HG02798 (cell line): ENCODE results near the gene GNAL.

Experiments
- ATAC-seq: cut with Tn5 transposase; IDR thresholded peaks from one replicate; pipeline ENCODE4 v1.9.1; 2021; ENCODE audit warnings: mild to moderate bottlenecking; ENCODE audit not compliant: unreplicated experiment, poor library complexity

GNAL gene

DNA sequence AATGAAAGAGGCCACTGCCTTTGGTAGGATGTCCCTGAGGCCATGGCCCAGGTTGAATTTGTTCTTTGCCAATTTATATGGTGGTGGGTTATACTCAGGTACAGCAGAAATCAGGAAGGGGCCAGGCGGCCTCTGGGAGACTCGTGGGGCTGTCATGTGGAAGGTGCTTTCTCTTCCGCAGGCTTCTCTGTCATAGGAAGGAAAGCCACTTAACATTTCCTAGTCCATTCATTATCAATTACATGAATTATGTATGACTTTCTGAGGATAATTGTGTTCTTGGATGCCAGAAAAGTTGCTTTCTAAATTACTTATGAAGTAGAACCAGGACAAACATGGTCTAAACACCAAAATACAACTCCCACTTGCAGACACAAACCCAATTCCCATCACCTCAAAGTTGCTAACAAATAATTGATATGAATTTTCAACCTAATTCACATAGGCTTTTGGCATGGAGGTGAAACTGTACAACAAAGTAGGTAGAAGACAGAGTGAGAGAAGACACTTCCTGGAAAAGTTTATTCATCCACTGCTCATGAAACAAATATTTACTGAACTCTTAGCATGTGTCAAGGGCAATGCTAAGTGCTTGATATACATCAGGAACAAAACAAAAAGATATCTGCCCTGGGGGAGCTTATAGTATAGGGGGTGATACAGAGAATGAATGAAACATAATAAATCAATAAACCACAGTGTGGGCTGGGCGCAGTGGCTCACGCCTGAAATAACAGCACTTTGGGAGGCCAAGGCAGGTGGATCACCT, 111.7 kb downstream of the GNAL start:
- ATAC-seq: no peak

DNA sequence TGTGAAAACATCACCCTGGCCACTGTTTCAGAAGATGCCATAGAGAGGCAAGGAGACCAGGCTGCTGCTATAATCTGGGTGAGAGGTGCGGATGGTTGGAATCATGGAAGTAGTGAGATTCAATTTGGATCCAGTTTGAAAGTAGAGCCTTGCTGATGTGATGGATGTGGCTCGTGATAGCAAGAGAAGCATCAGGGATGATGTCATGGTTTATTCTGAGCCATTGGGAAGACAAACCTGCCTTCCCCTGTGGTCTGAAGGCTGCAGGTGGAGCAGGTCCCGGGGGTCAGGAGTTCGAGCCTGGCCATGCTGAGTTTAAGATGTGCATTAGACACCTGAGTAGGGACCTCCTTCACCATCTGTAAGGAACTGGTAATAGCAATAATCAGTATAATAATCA, 112.5 kb downstream of the GNAL start:
- ATAC-seq: no peak

DNA sequence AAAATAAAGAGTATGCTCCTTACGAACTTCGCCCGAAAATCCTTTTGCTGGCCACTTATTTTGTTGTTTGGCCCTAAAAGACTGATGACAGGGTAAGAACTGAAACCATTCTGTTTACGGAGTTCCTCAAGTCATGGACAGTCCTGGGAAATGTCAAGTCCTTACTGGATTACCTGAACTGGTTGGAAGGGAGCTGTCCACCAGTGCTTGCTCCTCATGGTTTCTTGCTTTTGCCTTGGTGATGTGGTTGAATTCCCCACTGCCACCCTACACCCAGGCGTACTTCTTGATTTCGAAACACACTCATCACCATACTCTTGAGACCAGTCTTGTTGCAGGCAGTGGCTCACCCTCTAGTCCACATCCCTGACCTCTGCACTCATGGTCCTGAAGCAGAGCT, 113.1 kb downstream of the GNAL start:
- no peak for ATAC-seq

DNA sequence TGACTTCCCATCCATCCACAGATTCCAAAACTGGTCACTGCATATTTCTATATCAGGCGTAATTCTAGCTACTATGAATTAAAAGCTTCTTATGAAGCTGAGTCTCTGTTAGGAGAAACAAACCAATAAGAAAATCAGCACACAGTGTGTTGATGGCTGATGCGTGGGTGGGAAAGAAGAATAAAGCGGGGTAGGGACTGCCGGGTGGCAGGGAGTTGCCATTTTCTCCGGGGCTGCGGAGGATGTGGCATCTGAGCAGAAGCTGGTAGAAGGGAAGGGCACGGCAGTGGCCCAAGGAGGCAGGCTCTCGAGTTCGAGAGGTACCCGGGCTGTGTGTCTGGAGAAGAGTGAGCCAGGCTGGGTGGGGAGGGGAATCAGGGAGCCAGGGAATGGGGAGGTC, 113.5 kb downstream of the GNAL start:
- no peak for ATAC-seq

DNA sequence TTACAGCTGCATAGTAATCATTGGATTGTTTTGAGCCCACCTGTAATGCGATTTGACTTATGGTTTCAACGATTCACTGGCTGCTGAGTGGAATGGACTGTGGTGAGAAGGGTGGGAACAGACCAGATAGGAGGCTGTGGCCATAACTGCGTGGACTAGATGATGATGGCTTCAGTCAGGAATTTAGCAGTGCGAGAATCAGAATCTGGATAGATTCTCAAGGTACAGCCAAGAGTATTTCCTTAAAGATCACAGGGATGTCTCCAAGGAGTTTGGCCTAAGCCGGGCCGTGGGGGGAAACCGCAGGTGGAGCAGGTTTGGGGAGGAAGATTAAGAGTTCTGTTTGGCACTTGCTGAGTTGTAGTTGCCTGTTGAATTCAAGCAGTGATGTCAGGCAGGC, 118.2 kb downstream of the GNAL start:
- ATAC-seq: no peak

DNA sequence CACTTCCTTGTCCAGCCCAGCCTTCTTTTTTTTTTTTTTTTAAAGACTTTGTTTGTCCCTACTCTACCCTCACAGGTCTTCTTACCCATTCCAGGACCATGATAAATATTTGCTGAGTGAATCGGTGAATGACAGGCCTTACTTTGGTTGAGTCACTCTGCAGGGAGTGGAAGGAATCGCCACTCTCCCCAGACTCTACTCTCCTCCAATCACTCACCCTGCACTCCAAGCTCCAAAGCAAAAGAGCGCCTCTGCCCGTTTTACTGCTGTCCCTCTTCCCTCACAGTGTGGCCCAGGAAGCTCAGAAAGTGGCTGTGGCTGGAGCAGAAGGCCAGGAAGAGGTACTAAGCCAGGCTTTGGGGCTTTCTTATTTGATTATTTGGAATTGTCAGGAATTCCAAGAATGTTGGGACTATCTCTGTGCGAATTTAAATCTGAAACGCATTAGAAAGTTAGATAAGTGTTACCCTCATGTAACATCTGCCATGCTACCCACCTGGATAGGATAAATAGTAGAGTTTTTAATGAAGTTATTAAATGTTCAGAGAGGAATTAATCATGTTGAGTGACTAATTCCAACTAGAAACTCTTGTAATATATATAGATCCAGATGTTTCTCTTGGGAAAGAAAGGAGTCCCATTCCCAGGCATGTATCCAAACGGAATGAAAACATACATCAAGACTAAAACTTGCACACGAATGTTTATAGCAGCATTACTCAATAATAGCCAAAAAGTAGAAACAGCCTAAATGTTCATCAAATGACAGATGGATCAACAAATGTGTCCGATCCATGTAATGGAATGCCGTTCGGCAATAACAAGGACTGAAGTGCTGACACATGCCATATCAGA, 119.2 kb downstream of the GNAL start:
- ATAC-seq: no peak

DNA sequence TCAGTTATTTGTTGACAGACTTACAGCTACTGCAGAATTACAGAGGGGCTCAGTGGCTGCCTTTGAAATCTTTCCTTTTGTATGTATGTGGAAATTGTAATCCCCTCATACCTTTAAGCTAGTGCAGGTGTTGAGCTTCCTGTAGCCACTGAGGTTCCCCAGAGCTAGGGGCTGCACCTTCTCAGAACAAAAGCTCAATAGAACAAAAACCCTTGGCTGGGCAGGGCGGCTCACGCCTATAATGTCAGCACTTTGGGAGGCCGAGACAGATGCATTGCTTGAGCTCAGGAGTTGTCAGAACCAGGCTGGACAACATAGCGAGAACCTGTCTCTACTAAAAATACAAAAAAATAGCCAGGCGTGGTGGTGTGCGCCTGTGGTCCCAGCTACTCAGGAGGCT, 120.8 kb downstream of the GNAL start:
- ATAC-seq: no peak

DNA sequence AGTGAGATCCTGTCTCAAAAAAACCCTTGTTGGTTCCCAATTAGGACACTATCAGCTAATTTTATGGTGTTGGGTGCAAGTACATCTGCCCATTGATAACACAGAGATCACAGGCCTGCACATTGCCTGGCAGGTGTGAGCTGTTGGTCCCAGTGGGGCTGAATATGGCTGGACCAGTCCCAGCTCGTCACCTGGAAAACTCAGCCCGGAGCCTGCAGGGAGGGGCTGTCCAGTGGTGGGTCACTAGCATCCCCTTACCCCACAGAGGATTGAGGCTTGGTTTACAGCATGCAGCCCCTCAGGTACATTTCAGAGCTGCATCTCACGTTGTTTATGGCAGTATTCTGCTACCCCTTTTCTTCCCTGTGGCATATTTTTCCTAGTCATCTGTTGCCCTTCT, 121.3 kb downstream of the GNAL start:
- ATAC-seq: no peak

DNA sequence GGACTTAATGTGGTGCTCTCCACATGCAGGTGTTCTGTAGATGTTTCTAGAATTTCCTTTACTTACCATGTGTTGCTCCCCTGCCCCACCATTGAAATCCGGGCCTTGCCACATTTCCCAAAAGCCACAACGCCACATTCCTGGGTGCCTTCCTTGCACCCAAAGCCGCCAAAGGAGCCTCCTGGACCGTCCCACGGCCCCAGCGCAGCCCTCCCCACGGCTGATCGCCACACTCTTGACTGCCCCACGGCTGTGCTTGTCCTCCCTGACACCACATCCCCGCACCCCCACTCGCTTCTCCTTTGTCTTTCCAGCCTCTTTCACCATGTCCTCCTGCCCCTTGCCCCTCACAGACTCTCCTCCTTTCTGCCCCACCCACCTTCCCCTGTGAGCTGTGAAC, 121.9 kb downstream of the GNAL start:
- no peak for ATAC-seq

DNA sequence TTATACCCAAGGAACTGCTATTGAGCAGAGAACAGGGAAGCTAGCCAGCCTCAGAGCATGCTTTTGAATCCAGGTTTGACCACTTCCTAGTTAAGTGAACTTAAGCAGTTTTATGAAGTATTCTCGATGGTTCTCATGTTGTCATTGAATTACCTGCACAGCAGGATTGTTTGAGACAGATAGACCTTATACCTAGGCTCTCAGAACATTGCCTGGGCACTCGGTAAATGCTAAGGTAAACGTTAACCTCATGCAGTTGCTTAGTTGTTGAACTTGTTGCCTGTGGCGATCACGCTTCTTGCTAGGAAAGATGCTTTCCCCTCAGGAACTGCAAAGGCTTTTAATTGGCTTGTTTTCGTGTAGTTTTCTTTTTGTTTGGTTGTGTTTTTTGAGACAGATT, 128.2 kb downstream of the GNAL start:
- ATAC-seq: no peak

DNA sequence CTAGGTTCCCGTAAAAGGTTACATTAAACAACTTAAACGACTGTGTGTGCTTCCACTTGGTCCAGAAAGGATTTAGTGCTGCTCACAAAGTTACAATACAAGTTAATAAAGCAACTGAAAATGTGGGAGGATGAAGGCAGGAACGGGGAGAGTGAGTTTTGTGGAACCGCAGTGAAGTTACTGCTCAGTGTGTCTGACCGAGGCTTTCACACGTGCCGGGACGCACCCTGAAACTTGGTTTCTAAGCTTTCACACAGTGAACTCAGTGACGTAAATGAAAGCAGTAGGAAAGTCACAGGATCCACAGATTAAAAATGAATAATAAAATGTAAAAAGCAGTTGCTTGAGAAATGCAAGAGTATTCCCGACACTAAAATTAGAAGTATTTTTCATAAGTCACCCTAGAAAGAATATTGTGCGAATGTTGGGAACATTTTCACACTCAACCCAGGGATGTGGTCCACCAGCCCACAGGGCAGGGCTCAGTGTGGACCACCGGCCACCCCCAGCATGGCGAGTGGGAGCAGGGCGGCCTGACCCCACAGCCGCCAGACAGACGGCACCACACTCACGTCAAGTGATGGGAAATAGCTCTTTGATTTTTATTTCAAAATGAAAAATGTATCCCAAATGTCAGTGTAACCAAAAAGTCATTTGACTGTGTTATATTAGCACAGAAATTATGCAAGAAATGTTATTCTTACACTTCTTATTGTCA, 129.6 kb downstream of the GNAL start:
- no peak for ATAC-seq

DNA sequence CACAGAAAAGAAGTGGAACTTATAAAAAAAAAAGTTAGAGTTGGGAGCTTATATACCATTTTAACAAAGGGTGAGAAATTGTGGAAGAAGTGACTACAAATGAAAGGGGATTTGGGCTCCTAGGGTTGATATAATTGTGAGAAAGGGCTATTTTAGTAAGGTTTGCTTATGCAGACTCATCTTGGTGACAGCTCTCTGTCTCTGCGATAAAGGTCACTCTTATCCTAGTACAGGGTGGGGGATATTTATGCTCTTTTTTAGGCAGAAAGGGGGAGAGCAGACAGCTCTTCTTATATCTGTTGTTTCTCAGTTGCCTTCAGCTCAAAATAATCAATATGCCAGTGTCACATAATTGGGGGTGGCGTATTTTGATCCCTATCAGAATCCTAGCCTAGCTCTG, 130.9 kb downstream of the GNAL start:
- no peak for ATAC-seq

DNA sequence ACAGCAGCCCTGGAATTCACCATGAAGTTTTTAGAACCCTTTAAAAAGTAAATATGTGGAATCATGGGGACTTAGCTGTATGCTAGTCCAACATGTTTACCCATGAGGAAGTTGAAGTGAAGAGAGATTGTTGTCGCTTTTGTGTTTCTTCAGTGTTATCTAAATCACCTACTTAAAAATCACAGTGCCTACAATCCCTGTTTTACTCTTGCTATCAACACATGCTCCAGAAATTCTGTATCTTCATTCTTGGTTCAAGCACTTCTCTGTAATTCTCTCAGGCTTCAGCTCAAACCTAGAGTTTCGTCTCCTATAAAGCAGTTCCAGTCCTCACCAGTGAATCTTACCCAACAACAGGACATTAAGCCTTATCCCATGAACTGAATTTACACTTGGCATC, 131.6 kb downstream of the GNAL start:
- no peak for ATAC-seq

DNA sequence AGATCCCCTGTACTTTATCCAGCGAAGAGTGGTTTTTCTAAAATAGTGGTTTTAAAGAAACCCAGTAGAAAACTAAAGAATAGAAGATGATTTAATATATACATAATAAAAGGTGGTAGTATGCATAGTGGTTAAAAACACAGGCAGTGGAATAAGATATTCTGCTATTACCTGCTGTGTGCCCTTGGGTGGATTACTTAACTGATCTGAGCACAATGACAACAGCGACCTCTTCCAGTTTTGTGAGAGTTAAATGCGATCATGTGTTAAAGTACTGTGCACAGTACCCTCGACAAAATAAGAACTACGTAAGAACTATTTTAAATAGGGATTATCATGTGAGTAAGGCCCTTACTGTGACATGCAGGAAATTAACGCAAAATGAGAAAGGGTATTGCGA, 132.1 kb downstream of the GNAL start:
- no peak for ATAC-seq

DNA sequence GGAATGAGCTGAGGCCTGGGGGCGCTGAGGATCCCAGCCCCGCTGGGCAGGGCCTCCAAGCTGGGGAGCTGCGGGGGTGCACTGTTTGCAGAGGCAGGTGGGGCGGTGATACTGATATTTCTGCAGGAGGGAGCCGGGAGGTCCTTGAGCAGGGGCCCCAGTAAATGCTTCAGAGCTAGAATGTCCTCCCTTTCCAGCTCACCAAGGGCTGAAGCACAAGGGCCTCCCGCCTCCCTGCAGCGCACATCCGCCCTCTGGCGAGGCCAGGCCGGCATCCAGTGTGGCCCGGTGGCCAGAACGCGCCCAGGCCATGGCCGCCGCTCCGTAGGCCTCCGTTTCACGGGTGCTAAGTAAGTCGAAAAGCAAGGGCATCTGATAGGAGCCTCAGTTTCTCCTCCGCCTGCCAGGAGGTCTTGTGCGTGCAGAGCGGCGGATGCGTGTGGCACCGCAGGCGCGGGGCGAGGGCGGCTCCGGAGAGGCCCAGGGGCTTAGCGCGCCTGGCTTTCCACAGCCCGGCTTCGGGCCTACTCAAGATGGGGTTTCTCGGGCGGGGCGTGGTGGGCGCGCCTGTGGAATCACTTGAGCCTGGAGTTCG, 132.7 kb downstream of the GNAL start:
- no peak for ATAC-seq

DNA sequence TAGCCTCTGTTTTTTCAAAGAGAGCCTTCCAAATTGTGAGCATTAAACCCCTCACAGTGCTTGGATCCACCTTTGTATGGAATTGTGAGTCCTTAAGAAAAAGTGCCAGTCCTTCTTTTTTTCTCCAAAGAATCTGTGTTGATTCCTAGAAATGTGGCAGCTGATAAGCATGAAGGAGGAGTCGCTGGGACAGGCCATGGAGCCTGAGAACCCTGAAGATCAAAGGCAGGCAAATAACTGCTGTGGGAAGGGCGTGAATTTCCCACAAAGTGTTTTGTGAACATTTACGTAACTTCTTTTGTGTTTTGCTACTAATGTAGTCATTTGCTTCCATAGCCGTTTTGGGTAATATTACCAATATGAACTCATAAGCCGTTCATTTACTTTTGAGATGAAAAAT, 134.5 kb downstream of the GNAL start:
- no peak for ATAC-seq

DNA sequence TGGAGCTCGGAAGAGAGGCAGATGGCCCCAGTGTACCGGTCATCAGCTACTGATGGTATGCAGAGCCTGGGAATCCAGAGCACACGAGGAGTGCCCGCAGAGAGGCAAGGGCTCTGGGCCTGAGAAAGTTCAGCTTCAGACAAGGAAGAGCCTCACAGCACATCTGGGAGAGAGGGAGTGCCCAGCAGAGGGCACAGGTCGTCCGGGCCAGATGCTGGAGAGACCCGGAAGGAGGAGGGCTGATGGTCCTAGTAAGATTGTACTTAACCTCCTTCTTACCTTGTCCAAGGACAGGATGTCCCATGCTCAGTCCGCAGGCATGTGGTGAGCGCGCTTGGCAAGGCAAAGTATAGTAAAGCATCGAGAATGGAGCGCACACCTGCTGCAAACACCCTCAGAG, 137.8 kb downstream of the GNAL start:
- no peak for ATAC-seq

DNA sequence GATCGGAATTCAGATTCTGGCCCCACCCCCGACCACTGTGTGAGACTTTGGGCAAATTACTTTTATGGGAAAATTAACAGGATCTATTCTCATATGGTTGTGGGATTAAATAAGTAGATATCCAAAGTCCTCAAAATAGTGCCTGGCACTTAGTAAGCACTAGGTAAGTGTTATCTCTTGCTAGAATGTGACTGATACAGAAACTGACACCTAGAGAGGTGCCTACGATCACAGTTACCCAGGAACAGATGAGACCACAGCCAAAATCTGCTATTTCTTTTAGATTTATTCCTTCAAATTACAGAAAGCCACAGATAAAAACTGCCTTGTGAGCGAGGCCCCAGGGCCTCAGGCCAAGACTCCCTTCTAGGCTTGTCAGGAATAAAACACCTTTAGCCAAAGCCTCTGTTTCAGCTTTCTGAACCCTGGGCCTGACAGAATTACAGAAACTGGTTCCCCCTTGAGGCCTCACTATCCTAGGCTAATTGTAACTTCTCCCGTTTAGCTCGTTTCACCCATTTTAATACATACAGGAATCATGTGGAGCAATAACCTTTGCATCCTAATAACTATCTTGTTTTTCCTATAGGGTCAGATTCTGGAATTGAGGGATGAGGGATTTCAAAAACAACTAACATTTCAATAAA, 139.8 kb downstream of the GNAL start:
- no peak for ATAC-seq

DNA sequence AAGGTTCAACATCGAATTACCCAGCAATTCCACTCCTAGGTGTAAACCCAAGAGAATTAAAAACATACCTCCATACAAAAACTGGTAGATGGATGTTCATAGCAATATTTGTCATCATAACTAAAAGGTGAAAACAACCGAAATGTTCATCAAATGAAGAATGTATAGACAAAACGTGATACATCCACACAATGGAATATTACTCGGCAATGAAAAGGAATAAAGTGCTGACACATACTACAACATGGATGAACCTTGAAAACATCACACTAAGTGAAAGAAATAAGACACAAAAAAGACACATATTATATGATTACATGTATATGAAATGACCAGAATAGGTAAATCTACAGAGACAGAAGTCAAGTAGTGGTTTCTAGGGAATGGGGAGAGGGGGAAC, 141.5 kb downstream of the GNAL start:
- no peak for ATAC-seq

DNA sequence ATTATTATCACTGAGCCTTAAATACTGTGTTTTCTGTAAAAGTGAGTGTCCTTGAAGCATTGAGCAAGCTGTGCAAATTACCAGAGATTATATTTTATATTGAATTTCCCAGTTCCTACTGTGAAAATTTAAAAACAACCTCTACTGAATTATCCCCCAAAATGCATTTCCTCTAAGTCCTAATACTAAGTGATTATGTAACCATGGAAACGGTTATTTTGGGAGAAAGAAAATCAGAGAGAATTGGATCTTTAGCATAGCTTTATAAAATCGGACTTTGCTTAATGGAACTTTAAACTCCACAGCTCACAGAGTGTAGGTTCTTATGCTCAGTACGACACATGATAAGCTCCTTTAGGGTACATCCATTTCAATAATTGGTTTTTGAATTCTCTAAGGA, 142.9 kb downstream of the GNAL start:
- no peak for ATAC-seq
